ENCODE measurements around the gene DHX32. TPM values are rescaled to one million over a fixed set of nuclear protein-coding genes. Genes with fewer than 3 reads are reported as not detected.

Gene DHX32, protein sequence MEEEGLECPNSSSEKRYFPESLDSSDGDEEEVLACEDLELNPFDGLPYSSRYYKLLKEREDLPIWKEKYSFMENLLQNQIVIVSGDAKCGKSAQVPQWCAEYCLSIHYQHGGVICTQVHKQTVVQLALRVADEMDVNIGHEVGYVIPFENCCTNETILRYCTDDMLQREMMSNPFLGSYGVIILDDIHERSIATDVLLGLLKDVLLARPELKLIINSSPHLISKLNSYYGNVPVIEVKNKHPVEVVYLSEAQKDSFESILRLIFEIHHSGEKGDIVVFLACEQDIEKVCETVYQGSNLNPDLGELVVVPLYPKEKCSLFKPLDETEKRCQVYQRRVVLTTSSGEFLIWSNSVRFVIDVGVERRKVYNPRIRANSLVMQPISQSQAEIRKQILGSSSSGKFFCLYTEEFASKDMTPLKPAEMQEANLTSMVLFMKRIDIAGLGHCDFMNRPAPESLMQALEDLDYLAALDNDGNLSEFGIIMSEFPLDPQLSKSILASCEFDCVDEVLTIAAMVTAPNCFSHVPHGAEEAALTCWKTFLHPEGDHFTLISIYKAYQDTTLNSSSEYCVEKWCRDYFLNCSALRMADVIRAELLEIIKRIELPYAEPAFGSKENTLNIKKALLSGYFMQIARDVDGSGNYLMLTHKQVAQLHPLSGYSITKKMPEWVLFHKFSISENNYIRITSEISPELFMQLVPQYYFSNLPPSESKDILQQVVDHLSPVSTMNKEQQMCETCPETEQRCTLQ
- total RNA-seq, result 20.4 TPM

GRCh38 chr10:125881192-125881591 is at the start of gene DHX32:
Gene DHX32, minus strand, starts transcription at chr10:125881292. Its CDS starts 468 bp downstream, at chr10:125880824.

DNA sequence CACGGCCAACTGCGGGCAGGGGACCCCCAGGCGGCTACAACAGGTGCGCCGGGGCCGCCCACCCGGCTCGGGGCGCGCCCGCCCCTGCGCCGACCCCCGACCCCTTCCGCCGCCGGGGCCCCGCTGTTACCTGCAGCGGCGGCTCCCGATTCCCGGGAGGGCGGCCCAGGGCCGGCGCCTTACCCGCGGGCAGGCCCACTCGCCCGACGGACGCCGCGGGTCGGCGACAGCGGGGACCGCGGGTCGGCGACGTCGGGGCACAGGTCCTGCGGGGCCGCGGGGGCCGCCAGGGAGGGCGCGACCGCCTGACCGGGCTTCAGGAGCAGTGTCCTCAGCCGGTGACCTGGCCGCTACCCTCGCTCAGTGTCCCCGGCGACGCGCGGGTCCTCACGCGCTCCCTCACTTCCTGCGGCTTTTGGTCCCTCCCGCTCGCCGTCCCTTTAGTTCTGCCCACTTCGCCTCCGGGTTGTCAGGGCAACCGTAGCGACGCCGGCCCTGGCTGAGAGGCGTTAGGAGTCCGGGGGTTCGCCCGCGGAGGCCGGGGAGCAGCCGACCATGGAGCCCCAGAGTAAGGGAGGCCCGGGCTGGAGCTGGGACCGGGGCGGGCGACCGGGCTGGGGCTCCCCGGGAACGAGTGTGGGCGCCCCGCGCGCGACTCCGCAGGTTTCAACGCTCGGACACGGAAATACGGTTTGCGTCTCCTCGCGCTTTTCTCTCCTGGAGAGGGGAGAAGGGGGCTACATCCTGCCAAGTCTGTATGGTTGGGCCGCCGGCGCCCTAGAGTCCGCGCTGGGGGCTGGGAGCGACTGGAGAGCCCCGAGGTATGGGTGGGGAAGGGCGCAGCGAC is 15.2 kb upstream of the DHX32 start, which contains the start of gene FANK1:
TSS of gene FANK1 (plus strand) at position 477 of the 847 bp plus-strand sequence. CDS start at position 556, 79 bp downstream.

DNA sequence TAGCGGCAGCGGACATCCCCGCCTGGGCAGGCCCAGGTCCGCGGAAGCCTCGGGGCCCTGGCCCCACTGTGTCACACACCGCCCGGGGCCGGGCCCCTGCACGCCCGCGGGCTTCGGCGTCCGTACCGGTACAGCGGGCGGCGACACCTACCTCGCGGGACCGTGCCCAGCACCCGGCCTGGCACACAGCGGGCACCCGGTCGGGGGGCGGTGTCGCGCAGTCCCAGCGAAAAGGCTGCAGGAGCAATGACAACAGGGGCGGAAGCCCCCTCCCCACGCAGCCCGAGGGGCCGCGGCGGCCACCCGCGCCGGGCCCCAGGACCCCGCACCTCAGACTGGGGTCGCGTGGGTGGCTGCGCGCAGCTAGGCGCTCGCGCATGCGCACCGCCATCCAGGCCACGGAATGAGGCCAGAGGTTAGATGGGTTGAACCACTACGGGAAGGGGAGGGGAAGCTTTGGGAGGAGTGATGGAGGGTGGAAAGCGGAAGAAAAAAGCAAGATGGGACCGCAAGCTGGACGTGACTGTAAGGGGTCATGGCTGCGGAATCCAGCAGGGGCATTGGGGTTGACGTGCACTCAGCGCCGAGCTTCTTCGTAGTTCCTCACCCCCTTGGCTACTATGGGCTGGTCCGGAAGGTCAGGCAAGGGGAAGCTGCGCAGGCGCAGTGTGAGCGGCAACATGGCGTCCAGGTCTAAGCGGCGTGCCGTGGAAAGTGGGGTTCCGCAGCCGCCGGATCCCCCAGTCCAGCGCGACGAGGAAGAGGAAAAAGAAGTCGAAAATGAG is 58.0 kb downstream of the DHX32 start, which contains the start of the genes BCCIP and UROS:
TSS of gene BCCIP (plus strand) at position 669 of the 785 bp plus-strand sequence. CDS start at position 681, 12 bp downstream.
TSS of gene UROS (minus strand) at position 381 of the 785 bp plus-strand sequence. CDS start 6,759 bp downstream, outside the sequence.

Small RNA genes lying within 50 kb of the gene (small RNA-seq; reads per million reads assigned to genes)
- not detected for gene MIR4484 (ENCODE audit: low replicate concordance)
- not detected for gene RF00017 (ENCODE audit: low replicate concordance)
- not detected for gene RNU2-42P (ENCODE audit: low replicate concordance)

Other genes starting within 250 kb of the DHX32 start
- not detected for gene TEX36, start 198.1 kb downstream of the DHX32 start, total RNA-seq
- 40.2 TPM for gene EDRF1, start 161.6 kb downstream of the DHX32 start, total RNA-seq
- 0.23 TPM for gene MMP21, start 105.5 kb downstream of the DHX32 start, total RNA-seq
- 32.6 TPM for gene UROS, start 58.0 kb downstream of the DHX32 start, total RNA-seq
- 34.3 TPM for gene BCCIP, start 57.7 kb downstream of the DHX32 start, total RNA-seq
- gene FANK1, start 15.3 kb upstream of the DHX32 start, total RNA-seq, result 4.9 TPM